Posterior cingulate gyrus (tissue), 11 donors: ENCODE results near the gene CR2.
"Not testable (repeated sequence)": the region's sequence is repeated elsewhere in the genome, so short reads cannot be mapped to it uniquely, and the experiment has no call there.

Experiments used
- DNase-seq, 10 donors: peaks; one replicate each; pipeline versions ENCODE4 v3.0.0 to v3.0.0-alpha.2; 2020 to 2021; ENCODE audit warnings: mixed read lengths in 3 of 10
- intact Hi-C: fragments of 100-400 bp; cut with DNase I; formaldehyde crosslinking; loops from one replicate; pipeline ENCODE4 v1.15.1; 2023

CR2 gene

GRCh38 chr1:207501071-207501470, 46.9 kb downstream of the CR2 start:
- intact Hi-C loops = no loop called here
- no peak for DNase-seq

- no peak for DNase-seq
- intact Hi-C loops = no loop called here
Measured at GRCh38 chr1:207502726-207503125, 48.6 kb downstream of the CR2 start.

- intact Hi-C loops = no loop called here
- no peak for DNase-seq
Measured at GRCh38 chr1:207503950-207504349, 49.8 kb downstream of the CR2 start.

GRCh38 chr1:207504438-207504837, 50.3 kb downstream of the CR2 start:
- intact Hi-C loops = no loop called here

GRCh38 chr1:207510444-207510843, 56.3 kb downstream of the CR2 start:
- DNase-seq = no peak

More at GRCh38 chr1:207504438-207504837, 50.3 kb downstream of the CR2 start:
- DNase-seq = no peak

GRCh38 chr1:207514890-207515289, 60.8 kb downstream of the CR2 start:
- intact Hi-C loops = no loop called here
- DNase-seq = no peak

More at GRCh38 chr1:207510444-207510843, 56.3 kb downstream of the CR2 start:
- intact Hi-C loops = no loop called here

- intact Hi-C loops = no loop called here
- DNase-seq = no peak
Measured at GRCh38 chr1:207516729-207517128, 62.6 kb downstream of the CR2 start.

- intact Hi-C loops = no loop called here
Measured at GRCh38 chr1:207518608-207519236, 64.6 kb downstream of the CR2 start.

GRCh38 chr1:207519505-207520399, 65.6 kb downstream of the CR2 start:
- no peak for DNase-seq
- intact Hi-C loops = no loop called here

More at GRCh38 chr1:207518608-207519236, 64.6 kb downstream of the CR2 start:
- DNase-seq = no peak

GRCh38 chr1:207520400-207521345, 66.5 kb downstream of the CR2 start:
- peak in 1 of 10 donors; percentile 49 for DNase-seq
- intact Hi-C loops = not testable (repeated sequence)

- intact Hi-C loops = not testable (repeated sequence)
- DNase-seq = peak in 2 of 10 donors; percentile 26 to 78
Measured at GRCh38 chr1:207525239-207525638, 71.1 kb downstream of the CR2 start.

GRCh38 chr1:207528401-207528800, 74.3 kb downstream of the CR2 start:
- DNase-seq, intact Hi-C loops: not testable (repeated sequence)

GRCh38 chr1:207536263-207536662, 82.1 kb downstream of the CR2 start:
- intact Hi-C loops, DNase-seq: not testable (repeated sequence)
